NB4 (cell line): Measurements from ENCODE around the gene HS6ST3.

Experiments used
- DNase-seq: peaks from one replicate; pipeline ENCODE4 v3.0.0; 2010; ENCODE audit warnings: low read depth
- H3K4me3 ChIP-seq: one replicate; pipeline ENCODE4 v1.5.1; 2011; ENCODE audit warnings: mild to moderate bottlenecking, low read depth, low read length, moderate library complexity
- CTCF ChIP-seq: IDR thresholded peaks from one replicate; pipeline ENCODE4 v1.5.1; 2012; ENCODE audit warnings: low read depth, low read length
- MYC ChIP-seq: IDR thresholded peaks from 2 replicates; pipeline ENCODE4 v1.6.1; 2011; ENCODE audit warnings: low read depth, low read length
- POLR2A ChIP-seq: IDR thresholded peaks from 2 replicates; pipeline ENCODE4 v1.6.1; 2011; ENCODE audit warnings: mild to moderate bottlenecking; ENCODE audit not compliant: insufficient read length; ENCODE audit errors: extremely low read depth
- TF ChIP-seq, protein P1 (sequence below): IDR thresholded peaks from 2 replicates; pipeline ENCODE4 v1.6.1; 2011; ENCODE audit warnings: low read depth, low read length

Gene HS6ST3

DNA sequence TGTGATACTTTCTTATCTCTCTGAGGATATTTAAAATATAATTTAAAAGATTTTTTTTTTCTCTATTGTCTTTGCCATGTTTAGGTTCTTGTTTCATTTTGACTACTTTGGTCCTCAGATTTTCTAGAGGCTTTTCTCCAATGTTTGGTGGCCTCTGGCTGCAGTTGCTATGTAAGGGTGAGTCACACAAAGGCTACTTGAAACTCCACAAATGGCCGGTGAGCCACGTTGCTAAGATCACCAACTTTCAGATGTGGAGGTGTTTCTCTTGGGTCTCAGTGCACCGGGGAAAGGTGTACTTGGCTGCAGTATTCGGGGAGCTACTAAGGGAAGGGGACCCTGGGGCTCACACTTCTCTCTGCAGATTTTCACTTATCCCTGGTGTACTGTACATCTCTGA lies 248.1 kb downstream of the HS6ST3 start:
- H3K4me3 ChIP-seq, result no peak overlapping the region
- TF ChIP-seq POLR2A (no peak), CTCF (no peak), MYC (no peak)
- TF ChIP-seq, protein P1, sequence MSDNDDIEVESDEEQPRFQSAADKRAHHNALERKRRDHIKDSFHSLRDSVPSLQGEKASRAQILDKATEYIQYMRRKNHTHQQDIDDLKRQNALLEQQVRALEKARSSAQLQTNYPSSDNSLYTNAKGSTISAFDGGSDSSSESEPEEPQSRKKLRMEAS, result no peak
- no peak for DNase-seq

DNA sequence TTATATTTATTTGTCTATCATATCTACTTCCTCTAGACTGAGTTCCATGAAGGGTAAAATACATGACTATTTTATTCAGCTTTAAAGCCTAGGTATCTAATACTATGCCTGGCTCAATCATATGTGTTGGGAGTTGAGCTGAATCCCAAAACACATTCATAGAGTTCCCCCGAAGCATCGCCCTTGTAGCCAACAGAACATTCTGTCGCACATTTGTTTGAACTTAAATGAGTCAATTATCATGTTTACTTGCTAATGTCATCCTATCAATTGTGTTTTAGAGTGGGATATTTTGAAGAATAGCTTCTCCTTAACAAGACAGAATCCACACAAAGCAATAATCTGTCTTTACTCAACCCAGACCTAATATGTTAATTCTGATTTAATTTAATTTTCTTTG lies 252.4 kb downstream of the HS6ST3 start:
- no peak for DNase-seq
- no peak overlapping the region for H3K4me3 ChIP-seq
- no peak for TF ChIP-seq MYC
- TF ChIP-seq, protein P1, result no peak
- no peak for TF ChIP-seq POLR2A
- TF ChIP-seq CTCF, result no peak

DNA sequence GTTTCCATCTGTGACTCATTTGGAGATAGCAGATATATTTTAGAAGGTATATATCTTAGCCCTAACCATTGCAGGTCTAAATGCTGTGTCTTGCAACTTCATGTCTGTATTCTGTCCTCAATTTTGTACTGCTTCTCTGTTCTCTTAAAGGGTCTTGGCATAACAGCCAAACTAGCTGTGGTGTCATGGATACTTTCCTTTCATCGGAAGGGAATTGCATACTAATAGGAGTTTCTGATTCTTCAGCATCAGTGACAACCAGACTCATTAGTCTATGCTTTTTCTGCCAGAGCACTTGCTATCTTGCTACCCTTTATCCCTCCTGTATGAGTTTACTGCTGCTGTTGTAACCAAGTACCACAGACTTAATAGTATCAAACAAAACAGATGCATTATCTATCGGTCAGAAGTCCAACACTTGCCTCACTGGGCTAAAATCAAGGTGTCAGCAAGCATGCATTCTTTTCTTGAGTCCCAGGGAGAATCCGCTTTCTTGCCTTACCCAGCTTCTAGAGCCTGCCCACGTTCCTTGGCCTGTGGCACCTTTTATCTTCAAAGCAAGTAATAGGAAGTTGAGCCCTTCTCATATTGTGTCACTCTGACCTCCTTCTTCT lies 253.1 kb downstream of the HS6ST3 start:
- TF ChIP-seq CTCF (no peak), MYC (no peak), POLR2A (no peak)
- TF ChIP-seq, protein P1, result no peak
- no peak for DNase-seq
- no peak overlapping the region for H3K4me3 ChIP-seq

DNA sequence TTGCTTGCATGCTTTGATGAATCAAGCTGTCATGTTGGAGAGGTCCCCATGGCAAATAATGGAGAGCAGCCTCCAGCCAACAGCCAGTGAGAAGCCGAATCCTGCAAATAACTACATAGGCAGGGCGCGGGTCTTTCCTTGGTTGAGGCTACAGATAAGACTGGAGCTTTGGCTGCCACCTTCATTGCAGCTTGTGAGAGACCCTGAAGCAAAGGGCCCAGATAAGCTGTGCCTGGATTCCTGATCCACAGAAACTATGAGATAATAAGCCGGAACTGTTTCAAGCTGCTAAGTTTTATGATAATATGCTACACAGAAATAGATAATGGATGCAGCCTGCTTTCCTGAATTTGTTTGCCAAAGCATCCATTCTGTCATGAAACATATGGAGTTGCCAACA lies 257.0 kb downstream of the HS6ST3 start:
- H3K4me3 ChIP-seq, result no peak overlapping the region
- no peak for DNase-seq
- TF ChIP-seq MYC (no peak), POLR2A (no peak), CTCF (no peak)
- TF ChIP-seq, protein P1, result no peak

- TF ChIP-seq POLR2A (no peak), CTCF (no peak), MYC (no peak)
- TF ChIP-seq, protein P1, result no peak
- H3K4me3 ChIP-seq, result no peak overlapping the region
- DNase-seq, result no peak
Measured at GRCh38 chr13:96373597-96373996, 283.7 kb downstream of the HS6ST3 start.
